SK-N-SH treated with all-trans-retinoic acid at 6 μM for 48 hours (cell line): ENCODE measurements around the gene MFN2.

Experiments used
- ATAC-seq: fragments of 200-7000 bp; cut with Tn5 transposase; 3 replicates; pipeline ENCODE4 v1.9.1; 2020; ENCODE audit warnings: mild to moderate bottlenecking, moderate library complexity
- ARNTL ChIP-seq: fragments of 450-650 bp; formaldehyde crosslinking; IDR thresholded peaks from 2 replicates; pipeline ENCODE4 v1.5.0; 2020; ENCODE audit warnings: low read depth, mild to moderate bottlenecking, moderate library complexity, borderline replicate concordance
- BACH2 ChIP-seq: fragments of 250-450 bp; sonication (Bioruptor Pico); IDR thresholded peaks from 2 replicates; pipeline ENCODE4 v1.9.0; 2021; ENCODE audit warnings: mild to moderate bottlenecking, borderline replicate concordance
- CSDC2 ChIP-seq: fragments of 250-450 bp; sonication (Bioruptor Pico); IDR thresholded peaks from 2 replicates; pipeline ENCODE4 v1.5.0; 2020; ENCODE audit warnings: mild to moderate bottlenecking, moderate library complexity
- ESRRG ChIP-seq: fragments of 250-450 bp; sonication (Bioruptor Pico); IDR thresholded peaks from 2 replicates; pipeline ENCODE4 v1.6.1; 2021; ENCODE audit warnings: mild to moderate bottlenecking
- GLIS3 ChIP-seq: fragments of 250-450 bp; sonication (Bioruptor Pico); IDR thresholded peaks from 2 replicates; pipeline ENCODE4 v1.5.0; 2020; ENCODE audit warnings: mild to moderate bottlenecking, moderate library complexity
- OSR1 ChIP-seq: fragments of 250-450 bp; sonication (Bioruptor Pico); IDR thresholded peaks from 2 replicates; pipeline ENCODE4 v1.8.0; 2022; ENCODE audit warnings: moderate library complexity, mild to moderate bottlenecking, inconsistent platforms
- PPARA ChIP-seq: fragments of 250-450 bp; sonication (Bioruptor Pico); IDR thresholded peaks from 2 replicates; pipeline ENCODE4 v1.5.0; 2020; ENCODE audit warnings: mild to moderate bottlenecking, borderline replicate concordance
- RARB ChIP-seq: fragments of 250-450 bp; sonication (Bioruptor Pico); IDR thresholded peaks from 2 replicates; pipeline ENCODE4 v1.8.0; 2021; ENCODE audit warnings: mild to moderate bottlenecking, moderate library complexity
- SNAI2 ChIP-seq: fragments of 250-450 bp; sonication (Bioruptor Pico); IDR thresholded peaks from 2 replicates; pipeline ENCODE4 v1.5.0; 2020; ENCODE audit warnings: mild to moderate bottlenecking, moderate library complexity
- TCF4 ChIP-seq: fragments of 250-450 bp; sonication (Bioruptor Pico); IDR thresholded peaks from 2 replicates; pipeline ENCODE4 v1.8.0; 2021; ENCODE audit warnings: mild to moderate bottlenecking, moderate library complexity, borderline replicate concordance
- TOX ChIP-seq: fragments of 250-450 bp; sonication (Bioruptor Pico); IDR thresholded peaks from 2 replicates; pipeline ENCODE4 v1.8.0; 2021; ENCODE audit warnings: mild to moderate bottlenecking, moderate library complexity, borderline replicate concordance
- ZFP3 ChIP-seq: fragments of 250-450 bp; sonication (Bioruptor Pico); IDR thresholded peaks from 2 replicates; pipeline ENCODE4 v1.5.0; 2020; ENCODE audit warnings: mild to moderate bottlenecking, moderate library complexity
- ZFP30 ChIP-seq: fragments of 450-650 bp; formaldehyde crosslinking; IDR thresholded peaks from 2 replicates; pipeline ENCODE4 v1.5.0; 2022; ENCODE audit warnings: mild to moderate bottlenecking, moderate library complexity
- ZNF70 ChIP-seq: fragments of 450-650 bp; formaldehyde crosslinking; IDR thresholded peaks from 2 replicates; pipeline ENCODE4 v1.5.0; 2020; ENCODE audit warnings: mild to moderate bottlenecking, moderate library complexity
- ZNF8 ChIP-seq: fragments of 450-650 bp; formaldehyde crosslinking; IDR thresholded peaks from 2 replicates; pipeline ENCODE4 v1.5.0; 2020; ENCODE audit warnings: mild to moderate bottlenecking, moderate library complexity
- TF ChIP-seq, protein P1 (sequence below): fragments of 250-450 bp; sonication (Bioruptor Pico); IDR thresholded peaks from 2 replicates; pipeline ENCODE4 v1.8.0; 2021; ENCODE audit warnings: low read depth, mild to moderate bottlenecking, moderate library complexity, borderline replicate concordance
- TF ChIP-seq, protein P2 (sequence below): fragments of 250-450 bp; sonication (Bioruptor Pico); IDR thresholded peaks from 2 replicates; pipeline ENCODE4 v1.5.0; 2020; ENCODE audit warnings: mild to moderate bottlenecking, moderate library complexity
- TF ChIP-seq, protein P3 (sequence below): fragments of 250-450 bp; sonication (Bioruptor Pico); IDR thresholded peaks from 2 replicates; pipeline ENCODE4 v1.5.1; 2021; ENCODE audit warnings: mild to moderate bottlenecking, moderate library complexity
- TF ChIP-seq, protein P4 (sequence below): fragments of 250-450 bp; sonication (Bioruptor Pico); IDR thresholded peaks from 2 replicates; pipeline ENCODE4 v1.8.0; 2020; ENCODE audit warnings: mild to moderate bottlenecking, moderate library complexity, borderline replicate concordance
- TF ChIP-seq, protein P5 (sequence below): fragments of 250-450 bp; sonication (Bioruptor Pico); IDR thresholded peaks from 2 replicates; pipeline ENCODE4 v1.5.1; 2020; ENCODE audit warnings: low read depth, mild to moderate bottlenecking, moderate library complexity

MFN2 gene

DNA sequence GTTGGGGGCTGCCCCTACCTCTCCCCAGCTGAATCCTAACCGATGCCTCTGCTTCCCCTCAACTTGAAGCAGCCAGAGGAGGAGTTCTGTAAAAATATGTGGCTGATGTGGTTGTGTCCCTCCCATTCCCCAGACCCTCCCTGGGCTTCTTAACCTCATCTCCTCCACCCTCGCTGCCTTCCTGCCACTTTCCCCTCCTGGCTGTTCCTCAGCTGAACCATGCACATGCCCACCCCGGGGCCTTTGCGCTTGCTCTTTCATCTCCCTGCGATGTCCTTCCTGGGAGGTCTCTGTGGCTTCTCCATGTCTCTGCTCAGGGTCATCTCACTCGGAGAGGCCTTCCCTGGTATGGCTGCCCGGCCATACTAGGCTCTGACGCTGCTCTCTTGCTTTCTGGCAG lies 48.0 kb downstream of the MFN2 start:
- TF ChIP-seq GLIS3 (CRISPR knock-in tag) (no peak), ZNF8 (no peak), SNAI2 (no peak), CSDC2 (no peak), ESRRG (CRISPR knock-in tag) (no peak)
- TF ChIP-seq, protein P1, sequence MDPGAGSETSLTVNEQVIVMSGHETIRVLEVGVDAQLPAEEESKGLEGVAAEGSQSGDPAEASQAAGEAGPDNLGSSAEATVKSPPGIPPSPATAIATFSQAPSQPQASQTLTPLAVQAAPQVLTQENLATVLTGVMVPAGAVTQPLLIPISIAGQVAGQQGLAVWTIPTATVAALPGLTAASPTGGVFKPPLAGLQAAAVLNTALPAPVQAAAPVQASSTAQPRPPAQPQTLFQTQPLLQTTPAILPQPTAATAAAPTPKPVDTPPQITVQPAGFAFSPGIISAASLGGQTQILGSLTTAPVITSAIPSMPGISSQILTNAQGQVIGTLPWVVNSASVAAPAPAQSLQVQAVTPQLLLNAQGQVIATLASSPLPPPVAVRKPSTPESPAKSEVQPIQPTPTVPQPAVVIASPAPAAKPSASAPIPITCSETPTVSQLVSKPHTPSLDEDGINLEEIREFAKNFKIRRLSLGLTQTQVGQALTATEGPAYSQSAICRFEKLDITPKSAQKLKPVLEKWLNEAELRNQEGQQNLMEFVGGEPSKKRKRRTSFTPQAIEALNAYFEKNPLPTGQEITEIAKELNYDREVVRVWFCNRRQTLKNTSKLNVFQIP (CRISPR knock-in tag): no peak
- TF ChIP-seq, all 23 proteins: peak for 0
- ATAC-seq: no peak

DNA sequence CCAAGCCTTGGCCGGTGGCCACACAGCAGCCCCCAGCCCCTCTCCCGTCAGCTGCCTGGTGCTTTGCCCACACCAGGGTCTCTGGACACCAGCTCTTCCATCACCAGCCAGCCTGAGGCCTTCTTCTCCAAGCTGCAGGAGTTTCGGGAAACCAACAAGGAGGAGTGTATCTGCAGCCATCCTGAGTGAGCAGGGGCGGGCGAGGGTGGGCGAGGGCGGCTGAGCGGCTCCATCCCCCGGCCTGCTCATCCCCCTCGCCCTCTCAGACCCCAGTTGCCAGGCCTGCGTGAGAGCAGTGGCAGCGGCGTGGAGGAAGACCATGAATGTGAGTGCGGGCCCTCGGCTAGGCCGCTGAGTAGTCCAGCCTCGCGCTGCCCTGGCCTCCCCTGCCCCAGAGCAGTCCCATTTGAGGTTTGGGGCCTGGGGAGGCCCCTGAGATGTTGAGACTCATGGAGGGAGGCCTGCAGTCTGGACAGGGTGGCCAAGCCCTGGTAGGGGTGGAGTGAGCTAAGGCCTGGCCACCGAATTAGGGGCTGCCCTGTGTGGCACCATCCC lies 48.8 kb downstream of the MFN2 start:
- TF ChIP-seq PPARA (CRISPR knock-in tag): no peak
- TF ChIP-seq, protein P2, sequence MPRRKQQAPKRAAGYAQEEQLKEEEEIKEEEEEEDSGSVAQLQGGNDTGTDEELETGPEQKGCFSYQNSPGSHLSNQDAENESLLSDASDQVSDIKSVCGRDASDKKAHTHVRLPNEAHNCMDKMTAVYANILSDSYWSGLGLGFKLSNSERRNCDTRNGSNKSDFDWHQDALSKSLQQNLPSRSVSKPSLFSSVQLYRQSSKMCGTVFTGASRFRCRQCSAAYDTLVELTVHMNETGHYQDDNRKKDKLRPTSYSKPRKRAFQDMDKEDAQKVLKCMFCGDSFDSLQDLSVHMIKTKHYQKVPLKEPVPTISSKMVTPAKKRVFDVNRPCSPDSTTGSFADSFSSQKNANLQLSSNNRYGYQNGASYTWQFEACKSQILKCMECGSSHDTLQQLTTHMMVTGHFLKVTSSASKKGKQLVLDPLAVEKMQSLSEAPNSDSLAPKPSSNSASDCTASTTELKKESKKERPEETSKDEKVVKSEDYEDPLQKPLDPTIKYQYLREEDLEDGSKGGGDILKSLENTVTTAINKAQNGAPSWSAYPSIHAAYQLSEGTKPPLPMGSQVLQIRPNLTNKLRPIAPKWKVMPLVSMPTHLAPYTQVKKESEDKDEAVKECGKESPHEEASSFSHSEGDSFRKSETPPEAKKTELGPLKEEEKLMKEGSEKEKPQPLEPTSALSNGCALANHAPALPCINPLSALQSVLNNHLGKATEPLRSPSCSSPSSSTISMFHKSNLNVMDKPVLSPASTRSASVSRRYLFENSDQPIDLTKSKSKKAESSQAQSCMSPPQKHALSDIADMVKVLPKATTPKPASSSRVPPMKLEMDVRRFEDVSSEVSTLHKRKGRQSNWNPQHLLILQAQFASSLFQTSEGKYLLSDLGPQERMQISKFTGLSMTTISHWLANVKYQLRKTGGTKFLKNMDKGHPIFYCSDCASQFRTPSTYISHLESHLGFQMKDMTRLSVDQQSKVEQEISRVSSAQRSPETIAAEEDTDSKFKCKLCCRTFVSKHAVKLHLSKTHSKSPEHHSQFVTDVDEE (CRISPR knock-in tag): no peak
- TF ChIP-seq ZFP30 (CRISPR knock-in tag): no peak
- TF ChIP-seq ZNF70 (CRISPR knock-in tag): no peak
- no peak for TF ChIP-seq ZNF8
- TF ChIP-seq ZFP3: no peak
- no peak for TF ChIP-seq CSDC2
- no peak for ATAC-seq

DNA sequence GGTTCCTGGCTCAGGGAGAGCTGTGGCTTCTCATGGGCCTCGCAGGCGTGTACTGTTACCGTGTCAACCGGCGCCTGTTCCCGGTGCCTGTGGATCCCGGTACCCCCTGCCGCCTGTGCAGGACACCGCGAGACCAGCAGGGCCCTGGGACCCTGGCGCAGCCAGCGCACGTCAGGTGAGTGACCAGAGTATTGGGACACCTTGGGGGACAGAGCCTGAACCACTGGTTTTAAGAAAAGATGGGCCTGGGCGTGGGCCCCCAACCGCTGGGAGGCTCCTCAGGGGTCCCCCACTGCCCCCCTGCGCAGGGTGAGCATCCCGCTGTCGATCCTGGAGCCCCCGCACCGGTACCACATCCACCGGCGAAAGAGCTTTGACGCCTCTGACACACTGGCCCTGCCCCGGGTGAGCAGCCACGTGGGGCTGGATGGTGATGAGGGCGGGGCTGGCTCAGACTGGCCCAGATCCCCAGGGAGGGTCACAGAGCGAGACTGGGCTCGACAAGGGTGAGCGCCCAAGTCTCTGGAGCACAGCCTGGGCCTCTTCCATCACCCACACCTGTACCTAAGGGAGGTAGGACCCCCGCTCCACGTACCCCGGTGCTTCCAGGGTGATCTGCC lies 49.6 kb downstream of the MFN2 start:
- TF ChIP-seq, protein P1 (CRISPR knock-in tag): no peak
- TF ChIP-seq ZNF70 (CRISPR knock-in tag) (no peak), OSR1 (CRISPR knock-in tag) (no peak), ZFP3 (no peak), BACH2 (CRISPR knock-in tag) (no peak), GLIS3 (CRISPR knock-in tag) (no peak), SNAI2 (no peak), ZNF8 (no peak), CSDC2 (no peak), TCF4 (CRISPR knock-in tag) (no peak), TOX (CRISPR knock-in tag) (no peak), ARNTL (CRISPR knock-in tag) (no peak), ZFP30 (CRISPR knock-in tag) (no peak), ESRRG (CRISPR knock-in tag) (no peak), RARB (CRISPR knock-in tag) (no peak)
- TF ChIP-seq, protein P3, sequence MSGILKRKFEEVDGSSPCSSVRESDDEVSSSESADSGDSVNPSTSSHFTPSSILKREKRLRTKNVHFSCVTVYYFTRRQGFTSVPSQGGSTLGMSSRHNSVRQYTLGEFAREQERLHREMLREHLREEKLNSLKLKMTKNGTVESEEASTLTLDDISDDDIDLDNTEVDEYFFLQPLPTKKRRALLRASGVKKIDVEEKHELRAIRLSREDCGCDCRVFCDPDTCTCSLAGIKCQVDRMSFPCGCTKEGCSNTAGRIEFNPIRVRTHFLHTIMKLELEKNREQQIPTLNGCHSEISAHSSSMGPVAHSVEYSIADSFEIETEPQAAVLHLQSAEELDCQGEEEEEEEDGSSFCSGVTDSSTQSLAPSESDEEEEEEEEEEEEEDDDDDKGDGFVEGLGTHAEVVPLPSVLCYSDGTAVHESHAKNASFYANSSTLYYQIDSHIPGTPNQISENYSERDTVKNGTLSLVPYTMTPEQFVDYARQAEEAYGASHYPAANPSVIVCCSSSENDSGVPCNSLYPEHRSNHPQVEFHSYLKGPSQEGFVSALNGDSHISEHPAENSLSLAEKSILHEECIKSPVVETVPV (CRISPR knock-in tag): no peak
- TF ChIP-seq, protein P2 (CRISPR knock-in tag): no peak
- TF ChIP-seq, protein P4, sequence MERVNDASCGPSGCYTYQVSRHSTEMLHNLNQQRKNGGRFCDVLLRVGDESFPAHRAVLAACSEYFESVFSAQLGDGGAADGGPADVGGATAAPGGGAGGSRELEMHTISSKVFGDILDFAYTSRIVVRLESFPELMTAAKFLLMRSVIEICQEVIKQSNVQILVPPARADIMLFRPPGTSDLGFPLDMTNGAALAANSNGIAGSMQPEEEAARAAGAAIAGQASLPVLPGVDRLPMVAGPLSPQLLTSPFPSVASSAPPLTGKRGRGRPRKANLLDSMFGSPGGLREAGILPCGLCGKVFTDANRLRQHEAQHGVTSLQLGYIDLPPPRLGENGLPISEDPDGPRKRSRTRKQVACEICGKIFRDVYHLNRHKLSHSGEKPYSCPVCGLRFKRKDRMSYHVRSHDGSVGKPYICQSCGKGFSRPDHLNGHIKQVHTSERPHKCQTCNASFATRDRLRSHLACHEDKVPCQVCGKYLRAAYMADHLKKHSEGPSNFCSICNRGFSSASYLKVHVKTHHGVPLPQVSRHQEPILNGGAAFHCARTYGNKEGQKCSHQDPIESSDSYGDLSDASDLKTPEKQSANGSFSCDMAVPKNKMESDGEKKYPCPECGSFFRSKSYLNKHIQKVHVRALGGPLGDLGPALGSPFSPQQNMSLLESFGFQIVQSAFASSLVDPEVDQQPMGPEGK (CRISPR knock-in tag): no peak
- TF ChIP-seq, protein P5, sequence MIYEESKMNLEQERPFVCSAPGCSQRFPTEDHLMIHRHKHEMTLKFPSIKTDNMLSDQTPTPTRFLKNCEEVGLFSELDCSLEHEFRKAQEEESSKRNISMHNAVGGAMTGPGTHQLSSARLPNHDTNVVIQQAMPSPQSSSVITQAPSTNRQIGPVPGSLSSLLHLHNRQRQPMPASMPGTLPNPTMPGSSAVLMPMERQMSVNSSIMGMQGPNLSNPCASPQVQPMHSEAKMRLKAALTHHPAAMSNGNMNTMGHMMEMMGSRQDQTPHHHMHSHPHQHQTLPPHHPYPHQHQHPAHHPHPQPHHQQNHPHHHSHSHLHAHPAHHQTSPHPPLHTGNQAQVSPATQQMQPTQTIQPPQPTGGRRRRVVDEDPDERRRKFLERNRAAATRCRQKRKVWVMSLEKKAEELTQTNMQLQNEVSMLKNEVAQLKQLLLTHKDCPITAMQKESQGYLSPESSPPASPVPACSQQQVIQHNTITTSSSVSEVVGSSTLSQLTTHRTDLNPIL (CRISPR knock-in tag): no peak
- no peak for ATAC-seq
